ENCODE data around the gene HIGD2B.
"Not testable (repeated sequence)": the region's sequence is repeated elsewhere in the genome, so short reads cannot be mapped to it uniquely, and the experiment has no call there.

The HIGD2B gene, protein sequence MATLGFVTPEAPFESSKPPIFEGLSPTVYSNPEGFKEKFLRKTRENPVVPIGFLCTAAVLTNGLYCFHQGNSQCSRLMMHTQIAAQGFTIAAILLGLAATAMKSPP

DNA sequence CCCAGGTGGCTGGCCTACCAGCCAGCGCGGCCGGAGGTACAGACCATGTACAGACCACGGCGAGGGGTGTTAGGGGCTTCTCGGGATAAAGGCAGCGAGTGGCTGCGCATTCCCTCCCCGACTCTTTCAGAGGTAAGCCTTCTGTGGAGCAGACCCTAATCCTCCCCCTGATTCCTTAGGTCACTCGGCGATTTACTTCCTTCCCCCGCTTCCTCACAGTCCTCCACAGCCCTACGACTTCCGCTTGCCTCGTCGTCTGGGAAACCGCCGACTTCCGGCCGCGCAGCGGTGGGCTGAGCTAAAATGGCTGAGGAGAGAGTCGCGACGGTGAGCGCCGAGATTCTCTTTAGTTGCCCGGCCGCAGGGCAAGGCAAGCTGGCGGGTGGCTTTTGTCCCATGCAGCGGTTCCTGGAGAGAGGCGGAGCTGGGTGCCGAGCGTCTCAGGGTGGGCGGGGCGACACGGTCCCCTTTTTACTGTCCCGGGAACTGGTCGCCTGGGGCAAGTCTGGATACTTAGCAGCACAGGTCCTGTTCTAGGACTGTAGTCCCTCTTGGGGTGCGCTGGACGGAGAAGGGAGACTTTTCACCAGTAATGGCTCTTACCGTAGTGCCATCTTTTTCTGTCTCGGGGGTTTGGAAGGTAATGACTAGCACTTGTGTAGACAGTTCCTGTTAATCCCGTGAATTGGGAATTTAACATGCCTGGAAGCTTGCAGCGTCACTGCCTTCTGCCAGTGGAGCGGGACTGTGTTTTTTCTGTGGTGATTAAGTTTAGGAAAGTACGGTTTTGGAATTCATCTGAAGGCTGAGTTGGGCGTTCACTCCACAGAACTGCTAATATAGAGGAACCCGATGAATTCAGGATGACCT is at the start of gene HIGD2B, which contains the start of gene BBS4:
Gene HIGD2B, minus strand, starts transcription at position 258 of the 870 bp plus-strand sequence. CDS start 9,808 bp downstream, outside the sequence.
Gene BBS4, plus strand, starts transcription at position 283 of the 870 bp plus-strand sequence. Its CDS starts 21 bp downstream, at position 304.
- peak; percentile 78 to 79 for DNase-seq

DNA sequence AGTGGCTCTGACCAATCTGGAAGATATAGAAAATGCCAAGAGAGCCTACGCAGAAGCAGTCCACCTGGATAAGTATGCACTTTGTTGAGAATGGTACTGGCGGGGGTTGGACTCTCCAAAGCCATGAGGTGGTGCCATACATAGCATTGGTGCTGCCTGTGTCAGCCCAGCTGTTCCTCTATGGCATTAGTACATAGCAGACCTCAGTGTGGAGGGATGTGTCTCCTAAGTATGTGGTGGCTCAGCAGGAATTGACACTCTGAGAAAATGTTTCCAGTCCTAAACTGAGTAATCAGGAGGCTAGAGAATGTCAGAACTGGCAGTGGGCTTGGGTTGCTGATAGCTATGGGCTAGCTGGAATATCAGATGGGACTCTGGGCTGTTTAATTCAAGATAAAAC is 49.1 kb upstream of the HIGD2B start:
- DNase-seq: no peak

DNA sequence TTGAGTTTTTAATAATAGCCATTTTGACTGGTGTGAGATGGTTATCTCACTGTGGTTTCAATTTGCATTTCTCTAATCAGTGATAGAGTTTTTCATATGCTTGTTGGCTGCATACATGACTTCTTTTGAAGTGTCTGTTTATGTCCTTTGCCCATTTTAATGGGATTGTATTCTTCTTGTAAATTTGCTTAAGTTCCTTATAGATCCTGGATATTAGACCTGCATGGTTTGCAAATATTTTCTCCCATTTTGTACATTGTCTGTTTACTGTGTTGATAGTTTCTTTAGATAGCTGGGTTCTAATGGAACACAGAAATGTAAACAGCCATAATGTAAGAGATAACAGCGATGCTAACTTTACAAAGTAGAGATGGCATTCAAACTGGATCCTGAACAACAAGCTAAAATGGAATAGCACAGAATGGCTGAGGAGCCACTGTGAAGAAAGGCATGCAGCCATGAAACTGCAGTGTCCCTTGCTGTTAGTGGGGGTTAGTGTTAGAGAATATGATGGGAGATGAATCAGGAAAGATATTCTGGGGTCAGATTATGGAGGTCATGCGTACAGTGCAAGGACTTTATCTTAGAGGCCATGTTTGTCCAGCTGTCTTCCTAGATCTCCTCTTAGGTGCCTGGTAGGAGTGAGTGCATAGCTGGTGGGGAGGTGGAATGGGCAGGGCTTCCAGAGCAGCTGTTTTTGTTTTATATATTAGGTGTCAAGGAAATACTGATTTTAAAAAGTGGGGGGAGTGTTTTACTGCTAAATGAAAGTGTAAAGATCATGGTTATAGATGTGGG is 48.2 kb upstream of the HIGD2B start:
- no peak for DNase-seq

- no peak for DNase-seq
Observed at GRCh38 chr15:72732516-72732915, 46.5 kb upstream of the HIGD2B start.

GRCh38 chr15:72732086-72732485 is 46.1 kb upstream of the HIGD2B start:
- no peak for DNase-seq

- DNase-seq: no peak
Observed at GRCh38 chr15:72728821-72729220, 42.8 kb upstream of the HIGD2B start.

DNA sequence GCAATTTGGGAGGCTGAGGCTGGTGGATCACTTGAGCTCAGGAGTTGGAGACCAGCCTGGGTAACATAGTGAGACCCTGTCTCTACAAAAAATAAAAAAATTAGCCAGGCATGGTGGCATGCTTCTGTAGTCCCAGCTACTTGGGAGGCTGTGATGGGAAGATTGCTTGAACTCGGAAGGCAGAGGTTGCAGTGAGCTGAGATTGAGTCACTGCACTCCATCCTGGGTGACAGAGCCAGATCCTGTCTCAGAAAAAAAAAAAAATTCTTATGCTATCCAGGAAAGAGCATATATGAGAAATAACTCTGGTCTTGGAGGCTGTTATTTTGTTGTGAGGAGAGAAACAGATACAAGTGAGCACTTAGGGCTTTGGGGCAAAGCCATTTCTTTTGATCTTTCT is 42.3 kb upstream of the HIGD2B start:
- DNase-seq: not testable (repeated sequence)

GRCh38 chr15:72727154-72727553 is 41.2 kb upstream of the HIGD2B start:
- DNase-seq: no peak

DNA sequence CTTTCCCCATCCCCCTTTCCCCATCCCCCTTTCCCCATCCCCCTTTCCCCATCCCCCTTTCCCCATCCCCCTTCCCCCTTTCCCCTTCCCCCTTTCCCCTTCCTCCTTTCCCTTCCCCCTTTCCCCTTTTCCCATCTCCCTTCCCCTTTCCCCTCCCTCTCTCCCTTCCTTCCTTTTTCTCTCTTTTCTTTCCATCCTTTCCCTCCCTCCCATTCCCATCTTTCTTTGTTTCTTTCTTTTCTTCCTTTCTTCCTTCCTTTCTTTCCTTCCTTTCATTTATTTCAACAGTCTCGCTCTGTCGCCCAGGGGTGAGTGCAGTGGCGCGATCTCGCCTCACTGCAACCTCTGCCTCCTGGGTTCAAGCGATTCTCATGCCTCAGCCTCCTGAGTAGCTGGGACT is 39.9 kb upstream of the HIGD2B start:
- not testable (repeated sequence) for DNase-seq

DNA sequence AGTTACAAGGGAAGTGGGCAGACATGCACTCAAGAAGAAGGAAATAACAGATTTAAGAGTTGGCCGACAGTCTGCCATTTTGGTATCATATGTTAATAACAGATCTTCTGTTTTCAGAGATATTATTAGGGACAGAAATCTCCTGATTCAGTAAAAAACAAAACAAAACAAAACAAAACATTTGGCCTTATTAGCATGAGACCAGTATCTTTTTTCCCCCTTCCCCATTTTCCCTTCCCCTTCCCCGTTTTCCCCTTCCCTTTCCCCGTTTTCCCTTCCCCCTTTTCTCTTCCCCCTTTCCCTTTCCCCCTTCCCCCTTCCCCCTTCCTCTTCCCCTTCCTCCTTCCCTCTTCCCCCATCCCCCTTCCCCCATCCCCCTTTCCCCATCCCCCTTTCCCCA is 39.5 kb upstream of the HIGD2B start:
- no peak for DNase-seq

DNA sequence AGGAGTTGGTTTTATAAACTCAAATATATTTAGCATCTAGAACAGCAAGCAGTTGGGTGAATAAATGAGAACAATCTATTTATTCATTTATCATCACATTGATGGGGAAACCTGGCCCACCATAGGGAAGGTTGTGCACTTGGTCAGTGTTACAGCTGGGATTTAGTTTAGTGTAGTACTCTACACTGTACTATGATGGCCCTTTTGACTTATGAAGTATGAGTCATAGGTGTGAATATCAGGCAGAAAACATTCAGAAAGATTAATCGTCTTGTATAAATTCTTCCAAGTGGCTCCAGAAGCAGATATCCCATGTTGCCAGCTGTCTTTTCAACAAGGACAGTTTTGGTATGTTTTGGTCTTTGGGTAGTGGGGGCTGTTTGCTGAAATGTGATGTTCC is 38.0 kb upstream of the HIGD2B start:
- no peak for DNase-seq

- DNase-seq: peak; percentile 63 to 64
Observed at GRCh38 chr15:72722071-72722696, 36.2 kb upstream of the HIGD2B start.

- not testable (repeated sequence) for DNase-seq
Observed at GRCh38 chr15:72708551-72709303, 22.7 kb upstream of the HIGD2B start.

DNA sequence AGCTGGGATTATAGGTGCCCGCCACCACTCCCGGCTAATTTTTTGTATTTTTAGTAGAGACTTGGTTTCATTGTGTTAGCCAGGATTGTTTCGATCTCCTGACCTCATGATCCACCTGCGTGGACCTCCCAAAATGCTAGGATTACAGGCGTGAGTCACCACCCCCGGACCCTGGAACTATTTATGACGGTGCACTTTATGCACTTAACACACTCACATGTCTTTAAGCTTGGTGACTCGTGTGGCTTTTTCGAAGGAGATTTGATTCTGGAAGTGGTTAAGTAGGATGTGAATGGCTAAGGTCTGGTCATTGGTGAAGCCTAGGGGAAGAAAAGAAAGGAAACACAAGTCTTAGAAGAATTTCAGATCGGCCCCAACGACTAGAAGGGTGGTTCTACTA is 20.3 kb upstream of the HIGD2B start:
- DNase-seq: no peak

DNA sequence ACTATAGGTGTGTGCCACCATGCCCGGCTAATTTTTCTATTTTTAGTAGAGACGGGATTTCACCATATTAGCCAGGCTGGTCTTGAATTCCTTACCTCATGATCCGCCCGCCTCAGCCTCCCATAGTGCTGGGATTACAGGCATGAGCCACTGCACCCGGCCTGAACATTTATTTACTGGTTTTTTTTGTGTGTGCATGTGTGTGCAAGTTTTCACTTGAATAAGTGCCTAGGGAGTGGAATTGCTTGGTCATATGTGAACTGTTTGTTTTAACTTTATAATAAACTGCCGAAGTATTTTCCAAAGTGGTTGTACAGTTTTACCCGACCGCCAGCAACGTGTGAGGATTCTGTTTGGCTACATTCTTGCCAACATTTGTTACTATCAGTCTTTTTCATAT is 14.1 kb upstream of the HIGD2B start:
- no peak for DNase-seq

- no peak for DNase-seq
Observed at GRCh38 chr15:72698938-72699337, 13.0 kb upstream of the HIGD2B start.

- no peak for DNase-seq
Observed at GRCh38 chr15:72690938-72691337, 5.0 kb upstream of the HIGD2B start.

DNA sequence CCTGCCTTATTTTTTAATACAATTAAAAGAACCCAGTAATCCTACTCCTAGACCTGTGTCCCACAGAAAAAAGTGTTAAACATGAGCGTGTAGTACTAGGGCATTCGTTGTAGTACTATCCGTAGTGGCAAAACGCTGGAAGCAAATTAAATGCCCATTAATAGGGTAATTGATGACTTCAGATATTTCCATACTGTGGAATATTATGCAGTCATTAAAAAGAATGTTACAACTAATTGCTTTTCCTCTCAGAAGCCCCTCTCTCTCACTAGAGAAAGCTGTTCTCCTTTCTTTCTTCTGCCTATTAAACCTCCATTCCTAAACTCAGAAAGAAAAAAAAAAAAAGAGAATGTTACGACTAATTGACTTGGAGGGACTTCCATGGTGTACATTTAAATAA is 2.7 kb upstream of the HIGD2B start:
- DNase-seq: no peak

GRCh38 chr15:72685301-72685924 is 569 bp downstream of the HIGD2B start:
- peak in 1 of 2 experiments; percentile 1 for DNase-seq

GRCh38 chr15:72682772-72683171 is 3.2 kb downstream of the HIGD2B start:
- DNase-seq: no peak

DNA sequence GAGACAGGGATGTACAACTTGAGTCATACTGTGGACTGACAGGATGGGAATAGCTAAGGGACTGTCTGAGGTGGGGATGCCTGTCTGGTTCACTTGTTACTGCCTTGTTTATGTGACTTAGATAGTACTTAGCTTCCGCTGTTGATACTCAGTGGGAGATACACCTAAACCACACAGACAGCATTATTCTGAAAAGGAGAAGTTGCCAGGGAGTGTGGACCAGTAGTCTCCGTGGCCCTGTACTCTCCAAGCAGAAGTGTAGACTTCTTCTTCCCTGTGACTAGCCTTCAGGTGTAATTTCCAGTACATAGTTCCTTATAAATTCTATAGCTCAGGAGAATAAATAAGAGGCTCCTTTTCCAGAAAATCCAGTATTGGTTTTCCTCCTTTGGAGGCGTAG is 5.1 kb downstream of the HIGD2B start:
- DNase-seq: no peak

DNA sequence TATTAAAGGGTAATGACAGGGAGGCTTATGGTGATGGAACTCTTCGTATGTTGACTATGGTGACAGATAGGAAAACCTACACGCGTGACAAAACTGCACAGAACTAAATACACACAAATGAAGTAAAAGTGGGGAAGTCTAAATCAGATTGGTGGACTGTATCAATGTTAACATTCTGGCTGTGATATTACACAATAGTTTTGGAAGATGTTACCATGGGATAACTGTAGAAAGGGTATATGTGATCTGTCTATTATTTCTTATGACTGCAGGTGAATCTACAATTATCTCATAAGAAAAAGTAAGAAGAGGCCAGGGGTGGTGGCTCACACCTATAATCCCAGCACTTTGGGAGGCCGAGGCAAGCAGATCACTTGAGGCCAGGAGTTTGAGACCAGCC is 9.1 kb downstream of the HIGD2B start:
- no peak for DNase-seq

Data from stimulated activated CD4-positive, alpha-beta T cell treated with anti-CD3 and anti-CD28 coated beads, Interleukin-4, amount 100 ng/mL, for 4 hours (primary cell).